C1 segment of cervical spinal cord (tissue), 14 donors: ENCODE measurements around the gene NUP93.
A peak's percentile ranks its signal among the peaks of the same experiment; 100 is the strongest.
"Not testable (repeated sequence)": the region's sequence is repeated elsewhere in the genome, so short reads cannot be mapped to it uniquely, and the experiment has no call there.

Source experiments
- DNase-seq, 14 donors: peaks; one replicate each; lab custom pipeline; 2025; lab: John Stamatoyannopoulos, UW

NUP93 gene

DNA sequence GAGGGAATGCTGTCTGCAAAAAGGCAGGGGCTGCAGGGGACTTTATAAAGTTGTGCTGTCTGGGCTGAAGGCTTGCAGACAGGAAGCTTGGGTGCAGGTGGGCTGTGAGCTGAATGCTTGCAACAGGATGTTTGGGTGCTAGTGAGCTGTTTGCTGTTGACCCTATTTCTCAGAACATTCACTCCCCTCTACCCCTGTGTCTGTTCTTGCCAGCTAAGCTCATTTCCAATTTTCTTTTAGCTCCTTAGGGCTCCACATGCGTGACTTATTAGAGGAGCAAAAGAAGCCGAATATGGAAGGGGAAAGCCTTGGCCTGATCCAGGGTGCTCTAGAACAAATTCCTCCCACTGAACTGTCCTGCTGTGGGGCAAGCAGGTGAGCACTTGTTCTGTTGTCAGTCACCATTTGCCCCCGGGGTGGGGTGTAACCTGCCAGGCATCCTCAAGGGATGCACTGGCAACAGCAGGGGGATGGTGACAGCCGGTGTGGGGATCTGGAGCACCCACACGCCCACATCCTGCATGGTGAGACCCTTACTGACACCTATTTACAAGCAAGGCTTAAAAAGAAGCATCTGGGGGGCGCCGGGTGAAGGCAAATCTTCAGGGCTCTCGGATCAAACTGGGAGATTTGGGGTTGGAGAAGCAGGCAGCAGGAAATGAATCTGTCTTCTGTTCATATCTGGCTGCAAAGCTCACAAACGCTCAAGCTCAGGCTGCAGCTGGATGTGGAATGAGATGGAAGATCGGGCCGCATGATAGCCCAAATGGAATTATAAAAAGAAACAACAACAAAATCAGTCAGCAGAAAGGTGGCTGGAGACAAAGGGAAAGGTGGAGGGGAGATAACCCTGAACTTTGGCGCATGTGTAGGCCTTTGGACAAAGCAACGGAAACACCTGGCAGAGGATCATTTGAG is 21.1 kb upstream of the NUP93 start:
- DNase-seq, result no peak

- no peak for DNase-seq
Measured at GRCh38 chr16:56709443-56710040, 20.4 kb upstream of the NUP93 start.

- DNase-seq, result no peak
Measured at GRCh38 chr16:56710181-56710737, 19.7 kb upstream of the NUP93 start.

GRCh38 chr16:56711862-56712261 is 18.1 kb upstream of the NUP93 start:
- DNase-seq, result no peak

- no peak for DNase-seq
Measured at GRCh38 chr16:56713794-56714193, 16.1 kb upstream of the NUP93 start.

GRCh38 chr16:56715126-56715525 is 14.8 kb upstream of the NUP93 start:
- no peak for DNase-seq

DNA sequence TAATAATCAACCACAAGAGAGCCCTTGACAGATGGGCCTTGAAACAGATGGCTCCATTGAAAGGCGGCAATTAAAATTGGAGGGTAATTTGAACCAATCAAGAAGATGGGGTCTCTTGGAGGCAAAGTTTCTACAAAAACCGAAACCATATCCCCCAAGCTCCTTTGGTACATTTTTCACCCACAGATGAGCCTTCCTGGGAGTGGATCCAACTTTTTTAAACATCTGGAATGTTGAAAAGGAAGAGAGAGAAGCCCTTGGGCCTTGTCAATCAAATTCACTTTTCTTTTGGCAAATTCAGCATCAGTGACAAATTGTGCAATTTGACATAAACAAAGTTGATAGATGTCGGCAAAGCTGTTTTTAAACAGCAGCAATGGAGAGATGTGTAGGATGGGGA is 13.2 kb upstream of the NUP93 start:
- no peak for DNase-seq

GRCh38 chr16:56717532-56717931 is 12.4 kb upstream of the NUP93 start:
- DNase-seq, result not testable (repeated sequence)

- DNase-seq, result no peak
Measured at GRCh38 chr16:56722200-56722842, 7.6 kb upstream of the NUP93 start.

DNA sequence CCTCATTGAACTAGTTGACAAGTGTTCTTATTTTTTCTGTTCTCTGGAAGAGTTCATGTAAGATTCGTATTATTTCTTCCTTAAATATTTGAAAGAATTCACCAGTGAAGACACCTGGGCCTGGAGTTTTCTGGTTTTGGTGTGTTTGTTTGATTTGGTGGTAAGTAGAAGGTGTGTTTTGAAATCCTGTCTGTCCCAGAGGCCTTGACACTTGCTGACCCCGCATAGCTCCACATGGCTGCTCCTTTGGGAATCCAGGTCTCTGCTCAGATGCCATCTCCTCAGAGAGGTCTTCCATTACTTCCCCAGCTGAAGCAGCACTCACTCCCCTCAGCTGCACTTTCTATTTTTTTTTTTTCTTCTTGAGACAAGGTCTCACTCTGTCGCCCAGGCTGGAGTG is 5.7 kb upstream of the NUP93 start:
- no peak for DNase-seq

GRCh38 chr16:56726283-56726682 is 3.6 kb upstream of the NUP93 start:
- DNase-seq, result no peak

DNA sequence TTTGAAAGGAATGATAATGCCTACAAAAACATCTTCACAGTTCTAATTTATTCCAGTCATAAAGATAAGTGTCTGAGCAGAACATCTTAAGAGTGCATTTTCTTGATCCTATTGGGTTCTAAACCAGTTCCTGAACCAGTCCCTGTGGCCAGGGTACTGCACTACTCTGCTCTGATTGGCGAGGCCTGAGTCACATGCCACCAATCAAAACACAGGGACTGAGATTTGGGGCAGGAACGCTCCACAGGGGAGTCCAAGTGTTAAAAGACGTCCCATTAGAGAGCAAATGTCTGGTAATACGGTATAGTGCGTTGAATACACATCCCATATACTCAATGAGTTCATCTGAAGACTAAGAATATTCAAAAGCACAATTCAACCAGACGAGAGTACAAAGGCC is 3.0 kb upstream of the NUP93 start:
- DNase-seq, result no peak

GRCh38 chr16:56728027-56728426 is 1.9 kb upstream of the NUP93 start:
- no peak for DNase-seq

DNA sequence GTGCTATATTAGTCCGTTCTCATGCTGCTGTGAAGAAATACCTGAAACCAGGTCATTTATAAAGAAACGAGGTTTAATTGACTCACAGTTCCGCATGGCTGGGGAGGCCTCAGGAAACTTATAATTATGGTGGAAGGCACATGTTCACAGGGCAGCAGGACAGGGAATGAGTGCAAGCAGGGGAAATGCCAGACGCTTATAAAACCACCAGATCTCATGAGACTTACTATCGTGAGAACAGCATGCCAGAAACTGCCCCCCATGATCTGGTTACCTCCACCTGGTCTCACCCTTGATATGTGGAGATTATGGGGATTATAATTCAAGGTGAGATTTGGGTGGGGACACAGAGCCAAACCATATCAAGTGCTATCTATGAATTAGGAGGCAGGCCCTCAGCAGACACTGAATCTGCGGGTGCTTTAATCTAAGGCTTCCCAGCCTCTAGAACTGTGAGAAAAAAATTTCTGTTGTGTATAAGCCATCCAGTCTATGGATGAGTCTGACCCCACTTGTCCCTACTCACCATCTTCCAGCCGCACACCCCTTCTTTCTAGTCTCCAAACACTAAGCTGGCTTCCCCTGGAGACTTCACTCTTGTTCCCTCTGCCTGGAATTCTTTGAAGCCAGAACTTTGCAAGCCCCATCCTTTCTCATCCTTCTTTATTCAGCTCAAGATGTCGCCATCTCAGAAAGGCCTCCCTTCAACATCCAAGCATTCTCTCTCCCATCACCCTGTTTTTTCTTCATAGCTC is 772 bp upstream of the NUP93 start:
- DNase-seq, result peak in 2 of 14 donors; percentile 24 to 65

DNA sequence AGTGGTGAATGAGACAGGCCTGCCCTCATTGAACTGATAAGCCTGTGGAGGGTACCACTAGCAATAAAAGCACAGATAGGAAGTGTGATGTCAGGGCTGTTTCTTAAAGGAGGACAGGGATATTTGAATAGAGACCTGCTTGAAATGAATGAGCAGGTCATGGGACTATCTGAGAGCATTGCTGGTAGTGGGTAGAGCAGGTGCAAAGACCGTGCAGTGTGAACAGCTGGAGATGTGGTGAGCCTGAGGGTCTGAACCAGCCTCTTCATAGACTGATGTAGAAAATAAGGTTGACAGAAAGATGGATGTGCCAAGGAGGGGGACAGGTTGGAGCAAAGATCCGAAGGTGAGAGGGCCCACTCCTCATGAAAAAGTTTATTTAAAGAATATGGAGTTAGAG is 2.4 kb downstream of the NUP93 start:
- DNase-seq, result no peak

DNA sequence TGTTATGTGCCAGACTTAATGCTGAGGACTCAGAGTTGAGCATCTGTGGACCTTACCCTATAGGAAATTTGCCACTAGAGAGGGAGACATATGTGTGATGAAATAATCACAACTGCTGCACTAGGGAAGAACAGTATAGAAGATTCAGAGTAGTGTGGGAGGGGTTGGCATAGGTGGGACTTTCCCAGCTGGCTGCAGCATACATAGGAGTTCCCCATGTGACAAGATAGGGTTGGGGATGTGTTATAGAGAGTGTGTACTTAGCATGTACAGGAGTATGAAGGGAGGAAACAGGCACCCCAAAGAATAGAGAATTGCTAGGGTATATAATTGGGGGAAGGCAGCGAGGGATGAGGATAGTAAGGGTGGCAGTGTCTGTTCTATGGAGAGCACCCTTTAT is 2.9 kb downstream of the NUP93 start:
- DNase-seq, result no peak

DNA sequence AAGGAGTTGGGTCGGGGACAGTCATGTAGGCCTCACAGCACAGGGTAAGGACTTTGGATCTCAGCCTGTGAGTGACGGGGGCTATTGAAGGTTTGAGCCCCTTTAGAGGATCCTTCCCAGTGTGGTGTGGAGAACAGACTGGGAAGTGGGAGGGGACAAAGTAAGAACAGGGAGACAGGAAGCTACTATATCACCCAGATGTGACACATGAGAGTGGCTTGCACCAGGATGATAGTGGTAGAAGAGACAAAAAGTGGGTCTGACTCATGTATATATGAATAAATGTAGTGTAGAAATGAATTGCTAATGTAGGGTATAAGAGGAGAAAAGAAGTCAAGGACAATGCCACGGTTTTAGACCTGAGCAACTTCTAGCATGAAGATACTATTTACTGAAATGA is 4.5 kb downstream of the NUP93 start:
- DNase-seq, result no peak

GRCh38 chr16:56736476-56736875 is 6.5 kb downstream of the NUP93 start:
- no peak for DNase-seq

- DNase-seq, result no peak
Measured at GRCh38 chr16:56737539-56737938, 7.6 kb downstream of the NUP93 start.

GRCh38 chr16:56738221-56738620 is 8.3 kb downstream of the NUP93 start:
- no peak for DNase-seq

GRCh38 chr16:56739378-56739777 is 9.4 kb downstream of the NUP93 start:
- not testable (repeated sequence) for DNase-seq

- no peak for DNase-seq
Measured at GRCh38 chr16:56741399-56741798, 11.5 kb downstream of the NUP93 start.
